Mesenchymal stem cell (in vitro differentiated cells and primary cell): ENCODE measurements around the gene HEPH.
"Not testable (repeated sequence)": the region's sequence is repeated elsewhere in the genome, so short reads cannot be mapped to it uniquely, and the experiment has no call there.

ENCODE experiments used
- DNase-seq: peaks from one replicate; pipeline ENCODE4 v3.0.0-alpha.2; 2013
- H2AFZ ChIP-seq: one replicate; pipeline ENCODE4 v1.6.1; 2013; ENCODE audit warnings: low read depth, mild to moderate bottlenecking, control low read depth, inconsistent platforms, low read length, moderate library complexity
- H2AK5ac ChIP-seq: 2 replicates; pipeline ENCODE4 v1.6.1; 2013; ENCODE audit warnings: low read length, moderate library complexity, mild to moderate bottlenecking, inconsistent platforms; ENCODE audit not compliant: severe bottlenecking
- H2BK120ac ChIP-seq: one replicate; pipeline ENCODE4 v1.6.1; 2013; ENCODE audit warnings: low read depth, mild to moderate bottlenecking, inconsistent platforms, low read length, moderate library complexity
- H2BK12ac ChIP-seq, 2 experiments: one replicate each; pipeline ENCODE4 v1.6.1; 2013; ENCODE audit warnings: inconsistent platforms in 2 of 2, low read length in 2 of 2, mild to moderate bottlenecking in 2 of 2, moderate library complexity in 2 of 2, control low read depth in 1 of 2
- H2BK15ac ChIP-seq: one replicate; pipeline ENCODE4 v1.6.1; 2013; ENCODE audit warnings: mild to moderate bottlenecking, low read depth, inconsistent platforms; ENCODE audit not compliant: poor library complexity, severe bottlenecking
- H2BK5ac ChIP-seq: 2 replicates; pipeline ENCODE4 v1.6.1; 2013; ENCODE audit warnings: low read depth, mild to moderate bottlenecking, low read length, control low read depth, inconsistent platforms; ENCODE audit not compliant: poor library complexity, severe bottlenecking
- H3K14ac ChIP-seq, 2 experiments: one replicate each; pipeline ENCODE4 v1.6.1; 2013; ENCODE audit warnings: inconsistent platforms in 2 of 2, low read length in 2 of 2, control low read depth in 1 of 2, mild to moderate bottlenecking in 1 of 2, moderate library complexity in 1 of 2
- H3K18ac ChIP-seq, 2 experiments: one replicate each; pipeline ENCODE4 v1.6.1; 2013; ENCODE audit warnings: inconsistent platforms in 2 of 2, low read length in 2 of 2, control low read depth in 1 of 2, low read depth in 1 of 2, mild to moderate bottlenecking in 1 of 2
- H3K23ac ChIP-seq, 2 experiments: one replicate each; pipeline ENCODE4 v1.6.1; 2013; ENCODE audit warnings: inconsistent platforms in 2 of 2, low read length in 2 of 2, mild to moderate bottlenecking in 2 of 2, moderate library complexity in 2 of 2, control low read depth in 1 of 2
- H3K27ac ChIP-seq: 2 replicates; pipeline ENCODE4 v1.5.1; 2013; ENCODE audit warnings: mild to moderate bottlenecking, moderate library complexity, low read length, control low read depth, inconsistent platforms; ENCODE audit not compliant: poor library complexity, severe bottlenecking
- H3K27me3 ChIP-seq, 2 experiments: 2 replicates each; pipeline versions ENCODE4 v1.6.1 to v1.7.0; 2013; ENCODE audit warnings: low read length in 2 of 2, mild to moderate bottlenecking in 2 of 2, moderate library complexity in 2 of 2, control low read depth in 1 of 2, inconsistent platforms in 1 of 2; ENCODE audit not compliant: control insufficient read depth in 1 of 2, insufficient read depth in 1 of 2
- H3K36me3 ChIP-seq, 2 experiments: 2 replicates each; pipeline versions ENCODE4 v1.6.1 to v1.7.0; 2013; ENCODE audit warnings: low read length in 2 of 2, control low read depth in 1 of 2, inconsistent platforms in 1 of 2, low read depth in 1 of 2, mild to moderate bottlenecking in 1 of 2; ENCODE audit not compliant: insufficient read depth in 2 of 2, control insufficient read depth in 1 of 2
- H3K4ac ChIP-seq, 2 experiments: one replicate each; pipeline ENCODE4 v1.6.1; 2013; ENCODE audit warnings: inconsistent platforms in 2 of 2, low read length in 2 of 2, mild to moderate bottlenecking in 2 of 2, moderate library complexity in 2 of 2, control low read depth in 1 of 2, low read depth in 1 of 2
- H3K4me1 ChIP-seq: 2 replicates; pipeline ENCODE4 v1.6.1; 2013; ENCODE audit warnings: low read depth, low read length, control low read depth; ENCODE audit not compliant: control insufficient read depth, insufficient read depth
- H3K4me2 ChIP-seq: 2 replicates; pipeline ENCODE4 v1.6.1; 2013; ENCODE audit warnings: low read length, mild to moderate bottlenecking, inconsistent platforms; ENCODE audit not compliant: poor library complexity, severe bottlenecking
- H3K4me3 ChIP-seq, 2 experiments: 2 replicates each; pipeline versions ENCODE4 v1.5.1 to v1.7.0; 2013; ENCODE audit warnings: low read length in 2 of 2, mild to moderate bottlenecking in 2 of 2, control low read depth in 1 of 2, low read depth in 1 of 2; ENCODE audit not compliant: insufficient read depth in 1 of 2
- H3K79me1 ChIP-seq: replicated peaks from 2 replicates; pipeline ENCODE4 v1.6.1; 2013; ENCODE audit warnings: mild to moderate bottlenecking, control low read depth, low read length, inconsistent platforms; ENCODE audit not compliant: poor library complexity, severe bottlenecking
- H3K9ac ChIP-seq: 2 replicates; pipeline ENCODE4 v1.7.0; 2013; ENCODE audit warnings: mild to moderate bottlenecking, low read length, moderate library complexity
- H3K9me3 ChIP-seq: 2 replicates; pipeline ENCODE4 v1.7.0; 2013; ENCODE audit warnings: mild to moderate bottlenecking, low read length; ENCODE audit not compliant: control insufficient read depth
- H4K8ac ChIP-seq: one replicate; pipeline ENCODE4 v1.6.1; 2013; ENCODE audit warnings: inconsistent platforms, mild to moderate bottlenecking, low read length, moderate library complexity
- H4K91ac ChIP-seq: one replicate; pipeline ENCODE4 v1.6.1; 2013; ENCODE audit warnings: mild to moderate bottlenecking, low read length, inconsistent platforms
- WGBS: methylation state at CpG from one replicate; pipeline ENCODE4 v1.1.7; 2013; ENCODE audit warnings: mixed read lengths; 5-methylcytosine and 5-hydroxymethylcytosine counted together

The HEPH gene

GRCh38 chrX:66233209-66233608 lies 69.2 kb downstream of the HEPH start:
- H3K9me3 ChIP-seq = peaks cover 12% of the 10 kb centered on the region
- H4K91ac ChIP-seq = no peak overlapping the region
- no peak for DNase-seq
- H3K4me3 ChIP-seq = no peak overlapping the region
- H3K4me1 ChIP-seq = no peaks in the 10 kb centered on the region
- H2BK15ac ChIP-seq = no peak overlapping the region
- no peak overlapping the region for H3K4ac ChIP-seq
- H2BK5ac ChIP-seq = no peak overlapping the region
- no peak overlapping the region for H3K9ac ChIP-seq
- H3K14ac ChIP-seq = no peak overlapping the region
- H2AK5ac ChIP-seq = no peak overlapping the region
- no peak overlapping the region for H3K23ac ChIP-seq
- H3K27me3 ChIP-seq = no peaks in the 10 kb centered on the region
- no peak overlapping the region for H3K4me2 ChIP-seq
- H4K8ac ChIP-seq = no peak overlapping the region
- H3K18ac ChIP-seq = no peak overlapping the region
- no peak overlapping the region for H3K27ac ChIP-seq
- no peak overlapping the region for H2BK12ac ChIP-seq
- H2BK120ac ChIP-seq = no peak overlapping the region
- no peak overlapping the region for H2AFZ ChIP-seq
- no peaks in the 10 kb centered on the region for H3K79me1 ChIP-seq
- no peaks in the 10 kb centered on the region for H3K36me3 ChIP-seq

DNA sequence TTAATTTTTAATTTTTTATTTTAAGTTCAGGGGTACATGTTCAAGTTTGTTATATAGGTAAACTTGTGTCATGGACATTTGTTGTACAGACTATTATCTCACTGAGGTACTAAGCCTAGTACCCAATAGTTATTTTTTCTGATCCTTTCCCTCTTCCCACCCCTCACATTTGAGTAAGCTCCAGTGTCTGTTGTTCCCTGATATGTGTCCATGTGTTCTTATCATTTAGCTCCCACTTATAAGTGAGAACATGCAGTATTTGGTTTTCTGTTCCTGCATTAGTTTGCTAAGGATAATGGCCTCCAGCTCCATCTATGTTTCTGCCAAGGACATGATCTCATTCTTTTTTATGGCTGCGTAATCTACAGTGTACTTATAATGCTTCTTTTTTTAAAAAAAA lies 69.9 kb downstream of the HEPH start:
- not testable (repeated sequence) for H2BK5ac ChIP-seq, DNase-seq, H3K4me3 ChIP-seq, H3K18ac ChIP-seq, H4K8ac ChIP-seq, H3K9ac ChIP-seq, H3K79me1 ChIP-seq, H3K4me1 ChIP-seq, H2BK120ac ChIP-seq, H3K36me3 ChIP-seq, H3K23ac ChIP-seq, H2AK5ac ChIP-seq, H4K91ac ChIP-seq, H3K4ac ChIP-seq, H3K27me3 ChIP-seq, H2AFZ ChIP-seq, H3K4me2 ChIP-seq, H3K27ac ChIP-seq, H3K14ac ChIP-seq, H2BK12ac ChIP-seq, H2BK15ac ChIP-seq
- no CpG with 5 or more reads among the region's 1 CpG for WGBS
- peaks cover 12% of the 10 kb centered on the region for H3K9me3 ChIP-seq

DNA sequence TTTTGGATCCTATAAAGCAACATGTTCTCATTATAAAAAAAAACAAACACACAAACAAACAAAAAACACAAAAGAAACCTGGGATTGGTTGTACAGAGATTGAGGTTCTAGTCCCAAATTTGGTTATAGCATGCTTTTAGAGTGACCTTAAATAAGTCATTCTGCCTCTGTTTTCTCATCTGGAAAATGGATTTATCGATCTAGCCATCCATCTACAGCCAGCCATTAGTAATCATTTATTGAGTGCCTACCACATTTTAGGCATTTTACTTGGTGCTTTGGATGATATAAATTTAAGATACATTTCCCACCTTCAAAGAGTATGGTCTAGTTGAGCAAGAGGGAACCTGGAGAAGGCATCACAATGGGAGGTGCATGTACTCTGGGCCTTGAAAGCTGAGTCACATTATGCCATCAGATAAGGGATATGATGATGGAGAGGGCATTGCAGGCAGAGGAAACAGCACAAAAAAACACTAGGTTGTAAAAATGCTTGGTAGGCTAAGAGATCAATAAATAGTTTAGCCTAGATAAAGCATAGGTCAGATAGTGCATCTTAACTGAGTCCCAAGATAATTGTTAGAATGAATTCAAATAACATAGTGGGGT lies 91.4 kb downstream of the HEPH start:
- no CpG with 5 or more reads among the region's 1 CpG for WGBS

DNA sequence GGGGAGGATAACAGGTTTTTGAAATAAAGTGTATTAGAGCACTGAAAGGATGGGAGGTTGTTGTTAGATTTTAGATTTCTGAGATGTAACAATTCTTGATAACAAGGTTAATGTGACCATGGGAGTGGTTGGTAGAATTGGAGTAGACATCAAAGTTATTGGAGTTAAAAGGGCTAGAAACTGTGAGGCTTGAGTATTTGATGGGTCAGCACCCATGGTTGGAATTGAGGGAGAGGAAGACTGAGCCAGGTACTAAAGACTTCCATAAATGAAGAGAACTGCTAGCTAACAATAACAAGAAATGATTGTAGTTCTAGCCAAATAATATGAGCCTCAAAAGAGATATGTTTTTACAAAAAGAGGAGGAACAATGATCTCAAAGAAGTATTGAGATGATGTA lies 98.8 kb downstream of the HEPH start:
- Histone ChIP-seq H3K36me3 (peaks cover 0 to 34% of the 10 kb centered on the region in 2 experiments), H3K14ac (no peak overlapping the region), H2BK12ac (no peak overlapping the region), H3K23ac (no peak overlapping the region), H4K8ac (no peak overlapping the region), H3K79me1 (no peaks in the 10 kb centered on the region), H3K27me3 (no peaks in the 10 kb centered on the region), H3K4ac (no peak overlapping the region), H3K4me2 (no peak overlapping the region), H2BK5ac (no peak overlapping the region), H3K27ac (no peak overlapping the region), H2BK15ac (no peak overlapping the region), H4K91ac (no peak overlapping the region), H3K4me1 (no peaks in the 10 kb centered on the region), H3K9ac (no peak overlapping the region), H3K18ac (no peak overlapping the region), H2BK120ac (no peak overlapping the region), H2AFZ (no peak overlapping the region), H2AK5ac (no peak overlapping the region), H3K9me3 (peaks cover 32% of the 10 kb centered on the region), H3K4me3 (no peak overlapping the region)
- DNase-seq = no peak

More for the DNA sequence above, 91.4 kb downstream of the HEPH start:
- Histone ChIP-seq H3K4me2 (no peak overlapping the region), H3K18ac (no peak overlapping the region), H3K4me1 (no peaks in the 10 kb centered on the region), H3K9me3 (peaks cover 20% of the 10 kb centered on the region), H2AK5ac (no peak overlapping the region), H3K4me3 (no peak overlapping the region), H3K4ac (no peak overlapping the region), H4K8ac (no peak overlapping the region), H3K23ac (no peak overlapping the region), H3K27ac (no peak overlapping the region), H2AFZ (no peak overlapping the region), H2BK120ac (no peak overlapping the region), H3K14ac (no peak overlapping the region), H2BK12ac (no peak overlapping the region), H3K27me3 (peaks cover 0 to 4% of the 10 kb centered on the region in 2 experiments), H2BK5ac (no peak overlapping the region), H2BK15ac (no peak overlapping the region), H3K36me3 (peaks cover 0 to 9% of the 10 kb centered on the region in 2 experiments), H4K91ac (no peak overlapping the region), H3K79me1 (no peaks in the 10 kb centered on the region), H3K9ac (no peak overlapping the region)
- no peak for DNase-seq
